GM12873 (cell line): ENCODE results near the gene PRKAR2B.

Experiments used
- TF ChIP-seq, protein P1 (sequence below): IDR thresholded peaks from 2 replicates; pipeline ENCODE4 v1.5.1; 2012; ENCODE audit warnings: low read depth, mild to moderate bottlenecking, moderate library complexity, low read length, control low read depth; ENCODE audit not compliant: insufficient read depth; ENCODE audit errors: missing control alignments

The PRKAR2B gene

DNA sequence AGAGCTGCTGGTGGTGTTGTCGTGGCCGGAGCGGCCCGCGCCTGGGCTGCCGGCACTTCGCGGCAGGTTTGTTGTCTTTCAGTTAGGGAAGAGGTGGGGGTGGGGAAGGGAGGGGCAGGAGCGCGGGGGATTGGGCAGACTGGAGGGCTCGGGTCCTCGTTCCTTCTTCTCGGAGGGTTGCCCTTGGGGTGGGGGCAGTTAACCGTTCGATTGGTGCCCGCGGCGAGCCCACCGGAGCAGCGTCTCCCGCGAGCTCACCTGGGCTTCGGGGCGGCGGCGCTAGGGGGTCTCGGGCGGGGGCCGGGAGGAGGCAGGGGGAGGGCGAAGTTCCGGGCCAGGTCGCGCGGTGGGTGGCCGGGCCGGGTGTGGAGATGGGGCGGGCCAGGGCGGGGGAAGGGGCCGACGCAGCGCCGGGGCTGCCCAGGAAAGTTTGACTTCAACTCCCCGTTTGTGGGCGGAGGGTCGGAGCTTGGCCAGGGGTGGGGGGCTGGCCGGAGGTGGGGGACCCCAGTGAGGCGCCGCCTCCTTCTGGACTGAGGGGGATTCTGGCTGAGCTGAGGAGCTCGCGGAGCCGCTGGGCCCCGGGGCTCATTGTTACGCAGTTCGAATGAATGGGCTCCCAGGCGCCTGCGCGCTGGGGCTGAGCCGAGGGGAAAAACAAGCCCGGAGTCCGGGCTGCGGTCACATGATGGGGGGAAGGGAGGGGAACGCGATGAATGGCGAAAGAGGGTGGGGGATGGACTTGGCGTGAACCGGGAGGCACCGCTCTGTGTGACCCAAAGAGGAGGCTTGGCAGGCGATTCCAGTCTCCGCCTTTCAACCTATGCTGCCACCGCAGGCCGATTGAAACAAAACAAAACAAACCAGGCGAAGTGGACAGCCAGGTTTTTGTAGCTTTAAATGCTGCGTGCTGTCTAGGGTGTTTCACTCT is 124.9 kb downstream of the PRKAR2B start:
- TF ChIP-seq, protein P1, sequence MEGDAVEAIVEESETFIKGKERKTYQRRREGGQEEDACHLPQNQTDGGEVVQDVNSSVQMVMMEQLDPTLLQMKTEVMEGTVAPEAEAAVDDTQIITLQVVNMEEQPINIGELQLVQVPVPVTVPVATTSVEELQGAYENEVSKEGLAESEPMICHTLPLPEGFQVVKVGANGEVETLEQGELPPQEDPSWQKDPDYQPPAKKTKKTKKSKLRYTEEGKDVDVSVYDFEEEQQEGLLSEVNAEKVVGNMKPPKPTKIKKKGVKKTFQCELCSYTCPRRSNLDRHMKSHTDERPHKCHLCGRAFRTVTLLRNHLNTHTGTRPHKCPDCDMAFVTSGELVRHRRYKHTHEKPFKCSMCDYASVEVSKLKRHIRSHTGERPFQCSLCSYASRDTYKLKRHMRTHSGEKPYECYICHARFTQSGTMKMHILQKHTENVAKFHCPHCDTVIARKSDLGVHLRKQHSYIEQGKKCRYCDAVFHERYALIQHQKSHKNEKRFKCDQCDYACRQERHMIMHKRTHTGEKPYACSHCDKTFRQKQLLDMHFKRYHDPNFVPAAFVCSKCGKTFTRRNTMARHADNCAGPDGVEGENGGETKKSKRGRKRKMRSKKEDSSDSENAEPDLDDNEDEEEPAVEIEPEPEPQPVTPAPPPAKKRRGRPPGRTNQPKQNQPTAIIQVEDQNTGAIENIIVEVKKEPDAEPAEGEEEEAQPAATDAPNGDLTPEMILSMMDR, result no peak

DNA sequence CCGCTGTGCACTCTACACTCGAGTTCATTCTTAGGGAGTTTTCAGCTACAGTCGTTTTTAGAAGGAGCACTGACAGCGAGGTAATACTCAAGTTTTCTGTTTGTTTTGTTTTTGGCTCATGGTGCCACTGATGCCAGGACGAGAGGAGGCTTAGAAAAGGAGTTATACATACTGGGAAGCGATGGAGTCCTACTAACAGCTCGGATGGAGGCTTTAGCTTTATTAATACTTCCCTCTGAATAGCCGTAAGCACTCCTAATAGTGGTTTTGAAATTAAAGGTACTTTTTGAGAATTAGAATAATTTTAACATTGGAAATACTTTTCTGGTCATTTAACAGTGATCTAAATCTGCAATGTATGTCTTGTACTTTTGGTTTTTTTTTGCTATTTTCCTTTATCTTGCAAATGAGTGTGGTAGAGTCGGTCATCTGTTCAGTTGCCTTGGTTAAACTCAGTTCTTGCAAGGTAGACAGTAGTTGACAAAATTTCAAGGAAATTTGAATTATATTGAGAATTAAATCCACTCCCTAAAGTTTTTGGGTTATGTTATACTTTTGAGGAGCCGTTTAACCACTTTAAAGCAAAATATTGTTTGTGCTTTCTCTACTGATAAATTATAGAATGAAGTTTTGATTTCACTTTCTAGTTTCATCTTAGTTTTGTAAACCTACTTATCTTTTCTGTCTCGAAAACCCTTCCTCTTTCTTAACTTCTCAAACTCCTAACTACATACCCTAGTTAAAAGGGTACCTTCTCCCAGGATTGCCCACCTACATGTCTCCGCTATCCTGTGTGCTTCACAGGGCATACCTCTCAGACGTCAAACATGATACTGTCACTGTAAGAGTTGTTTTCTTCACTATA is 125.8 kb downstream of the PRKAR2B start:
- TF ChIP-seq, protein P1, result no peak

DNA sequence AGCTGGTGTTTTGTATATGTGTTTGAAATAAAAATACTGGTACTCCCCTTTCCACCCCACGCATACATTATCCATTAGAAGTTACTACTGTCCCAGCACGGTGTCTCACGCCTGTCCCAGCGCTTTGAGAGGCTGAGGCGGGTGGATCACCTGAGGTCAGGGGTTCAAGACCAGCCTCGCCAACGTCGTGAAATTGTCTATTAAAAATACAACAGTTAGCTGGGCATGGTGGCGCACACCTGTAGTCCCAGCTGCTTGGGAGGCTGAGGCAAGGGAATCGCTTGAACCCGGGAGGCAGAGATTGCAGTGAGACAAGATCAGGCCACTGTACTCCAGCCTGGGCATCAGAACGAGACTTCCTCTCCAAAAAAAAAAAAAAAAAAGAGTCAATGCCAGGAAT is 127.0 kb downstream of the PRKAR2B start:
- TF ChIP-seq, protein P1, result no peak

DNA sequence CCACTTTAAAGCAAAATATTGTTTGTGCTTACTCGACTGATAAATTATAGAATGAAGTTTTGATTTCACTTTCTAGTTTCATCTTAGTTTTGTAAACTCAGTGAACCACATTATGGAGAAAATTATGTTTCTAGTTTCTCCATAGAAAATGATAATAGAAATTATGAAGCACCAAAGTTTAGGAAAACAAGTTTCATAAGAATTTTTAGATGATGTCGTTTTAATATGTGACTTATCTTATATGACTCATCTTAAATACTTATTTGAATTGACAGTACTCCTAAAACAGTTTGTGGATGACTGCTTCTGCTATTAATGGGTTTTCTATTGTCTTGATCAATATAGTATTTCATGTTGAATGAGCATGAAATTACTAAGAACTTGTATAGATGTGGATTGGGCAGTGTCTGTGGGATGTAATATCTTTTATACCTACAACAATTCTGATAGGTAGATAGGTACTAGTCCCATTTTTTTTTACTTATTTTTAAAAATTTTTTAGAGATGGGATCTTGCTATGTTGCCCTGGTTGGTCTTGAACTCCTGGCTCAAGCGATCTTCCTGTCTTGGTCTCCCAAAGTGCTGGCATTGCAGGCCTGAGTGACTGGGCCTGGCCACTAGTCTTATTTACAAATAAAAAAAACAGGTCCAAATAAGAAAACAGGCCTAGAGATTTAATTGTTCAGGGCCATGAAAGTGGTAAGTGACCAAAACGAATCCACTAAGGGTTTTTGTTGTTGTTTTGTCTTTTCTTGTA is 127.9 kb downstream of the PRKAR2B start:
- TF ChIP-seq, protein P1, result no peak

DNA sequence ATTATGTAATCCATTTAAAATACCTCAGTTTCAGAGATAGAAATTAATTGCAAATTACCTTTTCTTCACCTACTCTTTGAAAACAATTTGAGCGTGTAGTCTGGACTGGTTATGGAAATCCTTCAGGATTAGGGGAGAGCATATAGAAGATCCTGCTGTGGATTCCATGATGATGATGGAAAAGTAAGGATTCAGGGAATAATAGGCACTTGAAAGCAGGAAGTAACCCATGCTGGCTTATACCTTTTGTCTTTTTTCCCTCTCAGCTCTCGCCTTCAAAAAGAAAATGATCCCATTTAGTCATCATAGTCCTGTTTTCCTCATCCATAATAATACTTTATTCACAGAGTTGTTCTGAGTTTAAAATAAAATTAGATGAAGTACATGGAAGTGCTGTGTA is 128.7 kb downstream of the PRKAR2B start:
- TF ChIP-seq, protein P1, result no peak

DNA sequence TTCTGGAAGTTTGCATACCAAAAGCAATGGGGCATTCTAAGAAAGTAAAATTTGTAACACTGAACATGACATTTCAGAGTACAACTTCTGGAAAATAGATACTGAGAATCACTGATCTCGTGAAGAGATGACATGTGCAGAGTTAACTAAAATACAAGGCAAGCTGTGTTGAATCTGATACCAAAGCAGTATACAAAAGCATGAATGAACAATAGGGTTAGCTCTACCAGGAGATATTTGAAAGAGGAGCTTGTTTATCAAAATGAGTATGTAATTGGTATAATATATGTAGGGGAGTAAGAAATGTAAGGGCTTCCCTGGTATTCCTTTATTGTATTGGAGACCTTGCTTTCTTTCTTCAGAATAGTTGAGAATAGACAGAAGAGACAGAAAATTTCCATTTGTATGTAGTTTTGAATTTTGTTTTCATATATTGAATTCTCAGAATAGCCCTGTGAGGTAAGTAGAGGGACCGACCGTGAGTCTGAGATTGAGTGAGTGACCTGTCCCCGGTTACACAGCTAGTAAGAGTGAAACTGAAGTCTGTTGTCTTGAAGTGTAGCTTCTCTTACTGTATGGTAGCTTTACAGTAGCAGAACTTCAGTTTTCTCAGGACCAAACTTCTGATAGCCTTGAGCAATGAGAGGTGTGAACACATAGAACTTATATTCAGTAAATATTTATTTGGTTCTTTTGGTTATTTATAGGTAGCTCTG is 129.3 kb downstream of the PRKAR2B start:
- TF ChIP-seq, protein P1, result no peak
